Stimulated activated CD4-positive, alpha-beta T cell treated with anti-CD3 and anti-CD28 coated beads, Interleukin-15, amount 100 ng/mL, for 24 hours (primary cell): ENCODE results near the gene CCDC57.

Experiments used
- DNase-seq: peaks from one replicate; pipeline ENCODE4 v3.0.0-alpha.2; 2020

The CCDC57 gene

DNA sequence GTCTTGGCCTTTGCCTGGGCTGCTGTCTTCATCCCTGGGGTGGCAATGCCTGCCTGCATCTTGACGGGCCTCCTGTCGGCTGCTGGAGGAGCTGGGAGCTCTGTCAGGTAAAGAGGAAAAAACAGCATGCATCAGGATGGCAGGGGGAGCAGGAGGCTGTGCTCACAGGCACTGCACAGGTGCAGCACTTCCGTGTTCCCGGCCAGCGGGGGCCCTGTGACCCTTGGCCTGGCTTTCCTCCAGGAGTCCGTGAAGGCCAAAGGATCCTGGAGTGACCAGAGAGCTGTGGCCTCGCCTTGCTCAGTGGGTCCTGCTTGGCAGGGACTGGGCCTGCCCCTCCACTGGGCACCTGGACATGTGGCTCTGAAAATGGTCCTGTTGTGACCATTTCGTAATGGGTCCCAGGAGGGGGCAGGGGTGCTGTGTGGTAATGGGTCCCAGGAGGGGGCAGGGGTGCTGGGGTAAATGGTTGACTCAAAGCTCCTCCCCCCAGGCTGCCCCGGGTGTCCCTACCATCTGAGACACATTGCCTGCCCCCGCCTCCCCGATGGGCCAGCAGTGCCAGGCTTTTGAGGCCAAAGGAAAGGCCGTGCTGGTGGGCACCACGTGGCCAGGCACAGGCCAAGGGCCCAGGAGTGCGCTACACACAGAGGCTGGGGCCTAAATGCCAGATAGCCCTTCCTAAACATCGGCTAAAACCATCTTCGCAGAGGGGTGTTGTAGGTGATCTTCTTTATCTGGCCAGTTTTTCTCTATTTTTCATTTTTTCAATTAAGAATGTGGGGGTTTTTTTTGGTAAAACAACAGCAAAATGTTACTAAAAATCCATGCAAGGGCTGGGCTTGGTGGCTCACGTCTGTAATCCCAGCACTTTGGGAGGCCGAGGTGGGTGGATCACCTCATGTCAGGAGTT, 110.6 kb downstream of the CCDC57 start:
- DNase-seq = peak; percentile 16

DNA sequence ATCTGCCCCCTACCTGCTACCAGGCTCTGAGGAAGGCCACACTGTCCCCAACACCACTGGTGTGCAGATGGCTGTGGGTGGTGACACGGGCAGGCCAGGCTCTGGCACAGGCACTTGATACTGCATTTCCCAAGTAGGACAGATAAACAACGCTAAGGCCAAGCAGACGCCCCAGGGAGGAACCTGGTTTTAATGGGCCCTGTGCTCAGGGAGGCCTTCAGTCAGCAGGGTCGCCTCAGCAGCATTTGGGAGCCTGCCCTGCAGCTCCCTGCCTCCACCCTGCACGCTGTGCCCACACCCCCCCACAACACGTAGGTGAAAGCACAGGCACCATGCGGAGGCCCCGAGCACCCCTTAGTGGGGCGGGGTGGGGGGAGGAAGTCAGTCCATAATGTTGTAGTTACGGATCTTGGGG, 111.3 kb downstream of the CCDC57 start:
- DNase-seq = peak; percentile 16

DNA sequence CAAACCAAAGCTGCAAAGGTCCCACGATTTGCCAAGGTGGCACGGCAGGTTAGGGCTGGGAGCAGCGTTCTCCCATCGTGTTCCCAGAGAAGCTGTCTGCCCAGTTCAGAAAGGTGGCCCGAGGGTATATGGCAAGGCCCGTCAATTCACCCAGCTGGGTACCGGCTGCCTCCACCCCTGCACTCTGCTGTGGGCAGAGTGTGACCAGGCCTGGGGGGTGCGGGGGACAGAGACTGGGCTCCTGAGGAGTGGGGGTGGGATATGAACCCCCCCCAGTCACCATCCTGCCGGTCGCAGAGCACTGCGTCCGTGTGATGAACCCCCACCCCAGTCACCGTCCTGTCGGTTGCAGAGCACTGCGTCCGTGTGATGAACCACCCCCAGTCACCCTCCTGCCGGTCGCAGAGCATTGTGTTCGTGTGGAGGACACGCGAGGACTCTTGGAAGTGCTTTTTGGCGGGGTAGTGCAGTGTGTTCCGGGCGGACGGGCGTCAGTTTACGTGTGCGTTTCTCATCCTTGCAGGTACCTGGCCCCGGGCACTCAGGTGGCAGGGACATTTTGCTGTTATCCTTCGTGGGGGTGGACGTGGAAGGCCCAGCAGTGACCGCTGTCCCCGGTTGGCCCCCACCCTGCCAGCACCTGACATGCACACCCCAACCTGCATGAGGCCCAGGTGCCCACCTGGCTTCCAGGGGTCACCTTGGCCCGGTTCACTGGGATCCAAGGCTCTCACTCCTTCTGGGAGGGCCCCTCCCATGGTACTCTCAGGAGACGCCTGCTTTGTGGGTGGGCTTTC, 111.9 kb downstream of the CCDC57 start:
- DNase-seq = peak; percentile 7

DNA sequence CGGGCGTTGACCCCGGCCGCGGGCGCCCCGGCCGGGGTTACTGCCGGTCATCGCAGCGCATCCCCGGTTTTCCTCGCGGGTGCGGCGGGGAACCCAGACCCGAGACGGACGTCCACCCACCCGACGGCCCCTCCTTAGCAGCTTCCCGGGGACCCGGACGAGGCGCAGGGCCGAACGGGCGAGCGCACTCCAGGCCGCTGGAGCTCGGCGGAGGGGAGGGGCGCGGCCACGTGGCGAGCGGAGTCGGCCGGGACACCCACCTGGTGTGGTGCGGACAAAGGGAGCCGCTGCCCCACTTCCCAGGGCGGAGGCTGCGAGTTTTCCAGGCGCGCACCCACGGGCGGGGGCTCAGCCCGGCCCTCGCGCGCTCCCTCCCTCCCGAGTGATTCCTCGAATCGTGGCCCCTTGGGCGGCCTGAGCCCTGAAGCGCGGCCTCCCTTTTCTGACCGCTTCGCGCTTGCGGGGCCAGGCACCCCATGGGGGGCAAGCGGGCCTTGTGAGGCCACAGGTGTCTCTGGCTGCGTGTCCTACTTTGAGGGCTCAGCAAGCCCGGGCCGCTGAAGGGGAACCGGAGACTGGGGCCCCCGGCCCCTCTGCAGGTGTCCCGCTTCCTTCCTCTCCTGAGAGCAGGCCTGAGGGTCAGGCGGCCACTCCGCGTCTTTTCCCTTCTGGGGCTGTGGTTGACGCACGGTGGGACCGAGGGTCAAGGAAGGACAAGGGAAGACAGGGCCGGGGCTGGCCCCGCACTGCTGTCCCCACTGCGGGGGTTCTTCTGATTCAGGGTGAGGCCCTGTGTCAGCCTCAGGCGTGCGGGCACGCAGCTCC, 113.5 kb downstream of the CCDC57 start:
- no peak for DNase-seq

DNA sequence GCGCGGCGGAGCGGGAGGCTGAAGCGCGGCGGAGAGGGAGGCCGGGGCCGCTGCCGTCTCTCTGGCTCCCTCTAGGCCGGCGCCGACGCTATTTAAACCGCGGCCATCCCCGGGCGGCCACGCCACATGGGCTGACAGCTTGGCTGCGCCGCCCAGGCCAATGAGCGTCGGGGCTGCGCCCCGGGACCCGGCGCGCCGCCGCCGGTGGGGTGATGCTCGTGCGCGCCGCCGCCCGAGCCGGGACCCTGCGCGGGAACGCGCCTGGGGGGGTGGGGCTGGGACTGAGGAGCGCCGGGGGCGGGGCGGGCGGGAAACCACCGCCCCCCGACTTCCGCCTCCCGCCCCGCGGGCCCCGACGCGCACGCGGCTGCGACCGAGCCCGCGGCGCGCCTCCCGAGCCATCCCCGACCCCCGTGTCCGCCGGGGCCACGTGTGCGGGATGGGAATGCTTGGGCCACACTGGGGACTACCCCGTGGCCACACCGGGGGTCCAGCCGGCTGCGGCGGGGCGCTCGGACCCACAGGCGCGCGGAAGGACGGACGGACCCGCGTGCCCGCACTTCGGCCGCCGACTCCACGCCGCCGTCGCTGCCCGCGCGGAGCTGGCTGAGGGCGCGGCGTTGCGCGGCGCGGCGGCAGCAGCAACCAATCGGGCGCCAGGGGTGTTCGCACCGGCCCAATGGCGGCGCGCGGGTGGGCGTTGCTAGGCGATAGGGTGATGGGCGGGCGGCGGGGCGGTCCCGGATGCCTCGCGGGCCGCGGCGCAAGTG, 114.3 kb downstream of the CCDC57 start, which contains the start of gene FASN:
Gene FASN, minus strand, starts transcription at position 68 of the 770 bp plus-strand sequence. CDS start 1,791 bp downstream, outside the sequence.
- peak; percentile 97 for DNase-seq

DNA sequence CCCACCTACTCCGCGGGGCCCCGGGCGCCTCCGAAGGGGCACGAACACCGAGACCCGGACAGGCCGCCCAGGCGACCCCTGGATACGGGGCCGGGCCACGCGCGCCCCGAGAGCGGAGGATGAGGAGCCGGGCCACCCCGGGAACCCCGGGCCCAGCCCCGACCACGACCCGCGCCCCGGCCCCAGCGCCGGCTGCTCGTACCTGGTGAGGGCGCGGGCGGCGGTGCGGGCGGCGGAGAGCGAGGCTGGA, 114.8 kb downstream of the CCDC57 start:
- DNase-seq = no peak

DNA sequence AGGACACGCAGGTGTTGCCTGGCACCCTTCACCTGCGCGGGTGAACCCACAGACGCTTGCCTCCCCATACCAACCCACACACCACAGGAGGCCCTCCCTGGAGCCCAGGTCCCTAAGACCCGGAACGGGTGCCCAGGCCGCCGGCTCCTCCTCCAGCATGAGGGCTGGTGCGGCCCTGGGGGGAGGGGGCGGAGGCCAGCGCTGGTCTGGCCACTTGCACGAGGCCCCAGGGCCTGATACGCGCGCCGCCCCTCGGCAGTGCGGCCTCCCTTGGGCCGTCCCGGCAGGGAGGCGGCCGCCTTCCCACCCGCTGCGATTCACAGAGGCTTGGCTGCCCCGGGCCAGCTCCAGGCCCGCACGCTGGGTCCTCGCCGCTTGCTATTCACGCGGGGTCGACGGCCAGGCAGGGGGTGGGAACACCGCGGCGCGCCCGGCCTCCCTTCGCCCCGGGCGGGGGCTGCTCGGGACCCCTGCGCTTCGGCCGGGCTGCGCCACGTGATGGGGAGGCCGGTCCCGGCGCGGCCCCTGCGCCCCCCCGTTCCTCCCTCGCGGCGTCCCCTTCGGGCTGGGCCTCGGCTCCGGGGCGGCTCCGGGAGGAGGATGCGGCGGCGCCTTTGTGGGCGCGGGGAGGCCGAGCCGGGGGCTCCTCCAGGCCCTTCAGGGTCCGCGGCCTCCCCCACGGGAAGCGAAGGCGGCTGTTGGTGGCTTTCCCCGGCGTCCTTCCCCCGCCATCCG, 115.3 kb downstream of the CCDC57 start:
- peak; percentile 56 for DNase-seq

DNA sequence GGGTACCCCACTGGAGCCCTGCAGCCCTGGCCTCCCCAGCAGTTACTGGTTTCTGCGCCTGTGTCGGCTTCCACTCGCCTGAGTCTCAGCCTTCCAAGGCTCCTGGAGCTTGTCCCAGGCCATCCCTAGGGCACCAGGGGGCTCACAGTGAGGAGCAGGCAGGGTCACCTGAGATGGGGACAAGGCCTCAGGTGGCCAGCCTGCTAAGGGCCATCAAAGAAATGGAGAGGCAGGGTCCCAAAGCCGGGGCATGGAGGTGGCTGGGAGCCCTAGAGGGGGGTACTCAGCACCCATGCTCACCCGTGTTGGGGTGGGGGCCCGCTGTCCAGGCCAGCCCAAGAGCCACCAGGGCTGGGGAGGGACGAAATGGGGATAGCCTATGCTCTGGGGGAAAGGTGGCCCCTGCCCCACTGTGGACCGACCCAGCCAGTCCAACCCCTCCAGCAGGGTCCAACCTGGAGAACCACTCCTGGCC, 115.9 kb downstream of the CCDC57 start:
- DNase-seq = peak; percentile 16

DNA sequence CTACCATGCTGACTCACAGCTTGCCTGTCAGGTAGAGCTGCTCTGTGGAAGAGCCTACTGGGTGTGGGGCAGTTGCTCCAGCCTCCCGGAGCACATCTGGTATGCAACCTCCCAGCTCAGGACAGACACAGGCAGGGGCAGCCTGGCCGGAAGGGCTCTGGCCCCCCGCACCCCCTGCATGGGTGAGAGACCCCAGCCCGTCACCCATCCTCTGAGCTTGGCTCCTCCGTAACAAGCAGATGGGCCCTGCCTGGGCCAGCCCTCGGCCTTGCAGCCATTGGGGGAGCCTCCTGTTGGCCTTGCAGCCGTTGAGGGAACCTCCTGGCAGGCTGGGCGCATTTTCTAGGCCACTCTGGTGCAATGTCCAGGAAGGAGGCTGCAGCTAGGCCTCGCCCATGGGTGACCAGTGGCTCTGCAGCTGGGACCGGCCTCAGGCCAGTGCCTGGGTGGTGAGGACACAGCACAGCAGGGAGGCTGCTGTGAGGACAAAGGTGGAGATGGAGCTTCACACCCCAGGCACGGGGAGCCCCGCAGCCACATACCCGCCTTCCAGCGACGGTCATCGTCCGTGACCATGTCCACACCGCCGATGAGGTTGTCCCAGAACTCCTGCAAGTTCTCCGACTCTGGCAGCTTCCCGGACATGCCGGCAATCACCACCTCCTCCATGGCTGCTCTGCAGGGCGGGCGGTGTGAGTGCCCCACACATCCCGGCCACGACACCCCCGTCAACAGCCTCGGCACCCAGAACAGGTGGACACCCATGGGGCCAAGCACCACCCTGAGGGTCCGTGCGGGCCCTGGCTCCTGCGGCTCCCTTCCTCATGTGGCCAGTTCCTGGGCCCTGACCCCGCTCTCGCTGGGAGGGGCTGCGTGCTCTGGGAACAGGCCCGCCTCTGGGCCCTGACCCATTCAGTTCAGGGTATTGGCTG, 116.6 kb downstream of the CCDC57 start:
- peak; percentile 7 for DNase-seq

DNA sequence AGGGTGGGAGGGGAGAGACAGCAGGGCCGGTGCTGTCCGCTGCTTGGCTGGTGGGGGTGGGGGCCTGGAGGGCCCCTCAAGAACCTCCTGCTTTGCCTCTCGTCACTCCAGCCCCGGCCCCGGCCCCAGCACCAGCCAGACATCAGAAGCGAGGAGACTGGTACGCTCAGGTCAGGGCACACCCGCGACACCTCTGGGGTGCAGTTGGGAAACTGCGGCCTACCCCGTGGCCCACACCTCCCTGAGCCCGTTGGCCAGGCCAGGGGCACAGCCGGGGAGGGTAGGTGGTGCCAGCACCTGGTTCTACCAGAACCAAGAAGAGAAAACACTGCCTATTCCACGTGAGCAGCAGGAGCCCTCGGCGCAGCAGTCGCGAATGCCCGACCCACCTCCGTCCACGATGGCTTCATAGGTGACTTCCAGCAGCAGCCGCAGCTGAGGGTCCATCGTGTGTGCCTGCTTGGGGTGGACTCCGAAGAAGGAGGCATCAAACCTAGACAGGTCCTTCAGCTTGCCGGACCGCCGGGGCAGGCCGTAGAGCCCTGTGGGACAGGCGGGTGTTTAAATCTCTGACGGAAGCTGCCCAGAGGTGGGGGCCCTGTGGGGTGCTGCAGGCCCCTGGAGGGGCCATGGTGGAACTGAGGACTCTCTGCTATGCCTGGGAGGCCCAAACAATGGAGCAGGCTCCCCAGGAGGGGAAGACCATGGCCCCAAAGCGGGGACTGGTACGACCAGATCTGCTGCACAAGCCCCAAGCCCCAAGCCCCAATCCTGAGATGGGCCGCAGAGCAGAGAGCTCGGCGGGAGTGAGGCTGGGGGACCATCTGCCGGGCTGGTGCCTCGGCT, 117.5 kb downstream of the CCDC57 start:
- peak; percentile 4 for DNase-seq

DNA sequence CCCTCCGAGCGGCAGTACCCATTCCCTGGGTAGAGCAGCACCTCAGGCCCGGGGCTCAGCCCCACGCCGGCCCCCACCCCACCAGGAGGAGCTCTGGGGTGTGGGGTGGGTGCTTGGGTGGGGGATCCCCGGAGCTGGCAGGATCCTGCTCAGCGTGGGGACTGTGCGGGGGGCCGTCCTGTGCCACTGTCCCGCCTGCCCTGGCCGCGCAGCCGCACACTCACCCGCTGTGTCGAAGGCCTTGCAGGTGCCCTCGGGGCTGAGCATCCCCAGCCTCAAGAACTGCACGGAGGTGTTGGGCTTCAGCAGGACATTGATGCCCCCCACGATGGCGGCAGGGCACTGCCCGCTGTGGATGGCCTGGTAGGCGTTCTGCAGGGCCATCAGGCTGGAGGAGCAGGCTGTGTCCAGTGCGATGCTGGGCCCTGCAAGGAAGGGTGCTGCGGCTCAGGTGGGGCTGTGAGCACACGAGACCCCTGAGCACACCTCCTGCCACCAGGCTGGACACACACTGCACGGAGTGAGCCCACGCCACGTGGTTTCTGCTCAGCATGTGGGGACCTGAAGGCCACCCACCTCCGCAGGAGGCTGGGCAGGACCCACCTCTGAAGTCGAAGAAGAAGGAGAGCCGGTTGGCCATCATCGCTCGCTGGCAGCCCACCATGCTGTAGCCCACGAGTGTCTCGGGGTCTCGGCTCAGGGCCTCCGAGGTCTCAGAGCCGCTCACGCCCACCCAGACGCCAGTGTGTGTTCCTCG, 119.5 kb downstream of the CCDC57 start:
- peak; percentile 1 for DNase-seq

DNA sequence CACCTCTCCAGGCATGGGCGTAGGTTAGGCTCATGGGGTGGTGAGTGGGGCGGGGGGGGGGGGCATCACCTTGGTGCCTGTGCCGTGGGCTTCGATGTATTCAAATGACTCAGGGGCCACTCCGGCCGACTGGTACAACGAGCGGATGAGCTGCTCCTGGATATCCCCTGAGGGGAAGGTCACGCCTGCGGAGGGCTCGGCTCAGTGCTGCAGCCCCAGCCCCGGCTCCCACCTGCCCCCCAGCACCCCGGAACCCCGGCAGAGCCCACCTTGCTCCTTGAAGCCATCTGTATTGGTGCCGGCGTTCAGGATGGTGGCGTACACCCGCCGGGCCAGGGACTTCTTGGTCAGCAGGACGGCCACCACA, 120.0 kb downstream of the CCDC57 start:
- no peak for DNase-seq

DNA sequence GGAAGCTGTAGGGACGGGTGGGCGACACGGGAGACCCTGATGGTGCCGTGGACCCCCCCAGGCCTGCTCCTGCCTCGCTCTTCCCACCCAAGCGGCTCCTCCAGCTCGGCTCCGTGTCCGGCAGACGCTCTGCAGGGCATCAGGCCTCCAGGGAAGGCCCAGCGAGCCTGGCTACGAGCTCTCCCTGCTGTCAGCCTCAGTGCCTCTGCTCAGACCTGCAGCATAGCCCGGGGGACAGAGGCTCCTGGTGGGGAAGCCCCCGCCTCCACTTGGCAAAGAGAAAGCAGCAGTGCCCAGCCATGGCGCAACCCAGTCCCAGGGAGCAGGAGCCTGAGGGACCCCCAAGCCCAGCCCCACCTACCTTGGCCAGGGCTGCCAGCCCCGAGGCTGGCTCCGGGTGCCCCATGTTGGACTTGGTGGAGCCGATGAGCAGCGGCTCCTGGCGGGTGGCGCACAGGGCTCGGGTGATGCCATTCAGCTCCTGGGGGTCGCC, 120.5 kb downstream of the CCDC57 start:
- peak; percentile 3 for DNase-seq

DNA sequence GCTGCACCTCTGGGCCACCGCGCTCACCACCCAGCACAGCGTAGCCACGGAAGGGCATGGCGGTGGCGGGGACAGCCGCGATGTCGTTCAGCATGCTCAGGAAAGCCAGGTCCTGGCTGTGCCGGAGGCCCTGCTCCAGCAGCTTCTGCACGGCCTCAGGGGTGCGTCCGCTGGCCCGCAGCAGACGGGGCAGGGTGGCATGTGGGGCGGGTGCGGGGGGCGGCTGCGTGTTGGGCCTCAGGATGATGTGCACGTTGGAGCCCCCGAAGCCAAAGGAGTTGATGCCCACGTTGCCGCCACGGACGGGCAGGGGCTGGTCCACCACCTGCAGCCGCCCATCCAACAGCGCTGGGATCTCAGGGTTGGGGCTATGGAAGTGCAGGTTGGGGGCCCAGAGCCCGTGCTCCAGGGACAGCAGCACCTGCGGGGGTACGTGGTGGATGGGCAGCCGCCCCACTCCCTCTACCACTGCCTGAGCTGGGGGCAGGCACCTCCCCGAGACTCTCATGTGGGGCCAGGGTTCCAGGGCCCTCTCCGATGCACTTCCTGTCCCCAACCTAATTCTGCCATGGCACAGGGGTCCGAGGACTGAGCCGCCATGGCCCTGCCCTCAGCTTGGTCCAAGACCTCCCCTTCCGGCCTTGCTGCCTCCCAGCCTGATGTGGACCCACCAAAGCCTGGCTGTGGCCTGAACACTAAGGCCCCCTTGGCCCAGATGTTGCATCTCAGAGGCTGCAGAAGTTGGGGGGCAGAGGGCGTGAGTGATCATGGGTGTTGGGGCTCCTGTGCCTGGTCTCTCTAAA, 121.2 kb downstream of the CCDC57 start:
- DNase-seq = no peak

DNA sequence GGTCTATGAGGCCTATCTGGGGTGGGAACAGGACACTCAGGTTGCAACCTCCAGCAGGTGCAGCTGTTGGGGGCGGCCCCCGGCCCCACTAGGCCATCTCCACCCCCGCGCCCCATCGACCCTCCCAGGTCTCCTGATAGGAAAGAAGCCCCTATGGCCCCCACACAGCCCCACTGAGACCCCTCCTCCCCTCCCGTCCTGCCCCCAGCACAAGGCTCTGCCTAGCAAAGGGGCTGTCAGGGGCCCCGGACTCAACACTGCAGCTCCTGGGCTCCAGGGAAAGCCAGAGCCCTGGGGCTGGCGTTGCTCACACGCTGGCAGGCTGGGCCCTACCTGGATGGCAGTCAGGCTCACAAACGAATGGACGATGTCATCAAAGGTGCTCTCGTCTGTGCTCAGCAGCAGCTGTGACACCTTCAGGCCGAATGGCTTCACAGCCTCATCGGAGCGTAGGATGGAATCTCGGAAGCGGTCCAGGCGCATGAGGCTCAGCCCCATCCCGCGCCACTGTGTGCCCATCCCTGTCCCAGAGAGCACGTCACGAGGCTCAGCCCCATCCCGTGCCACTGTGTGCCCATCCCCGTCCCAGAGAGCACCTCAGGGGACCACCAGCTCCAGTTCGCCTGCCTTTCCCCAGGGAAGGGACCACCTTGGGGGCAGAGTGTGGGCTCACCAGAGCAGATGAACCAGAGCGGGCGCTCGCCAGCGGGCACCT, 121.9 kb downstream of the CCDC57 start:
- DNase-seq = peak; percentile 8

DNA sequence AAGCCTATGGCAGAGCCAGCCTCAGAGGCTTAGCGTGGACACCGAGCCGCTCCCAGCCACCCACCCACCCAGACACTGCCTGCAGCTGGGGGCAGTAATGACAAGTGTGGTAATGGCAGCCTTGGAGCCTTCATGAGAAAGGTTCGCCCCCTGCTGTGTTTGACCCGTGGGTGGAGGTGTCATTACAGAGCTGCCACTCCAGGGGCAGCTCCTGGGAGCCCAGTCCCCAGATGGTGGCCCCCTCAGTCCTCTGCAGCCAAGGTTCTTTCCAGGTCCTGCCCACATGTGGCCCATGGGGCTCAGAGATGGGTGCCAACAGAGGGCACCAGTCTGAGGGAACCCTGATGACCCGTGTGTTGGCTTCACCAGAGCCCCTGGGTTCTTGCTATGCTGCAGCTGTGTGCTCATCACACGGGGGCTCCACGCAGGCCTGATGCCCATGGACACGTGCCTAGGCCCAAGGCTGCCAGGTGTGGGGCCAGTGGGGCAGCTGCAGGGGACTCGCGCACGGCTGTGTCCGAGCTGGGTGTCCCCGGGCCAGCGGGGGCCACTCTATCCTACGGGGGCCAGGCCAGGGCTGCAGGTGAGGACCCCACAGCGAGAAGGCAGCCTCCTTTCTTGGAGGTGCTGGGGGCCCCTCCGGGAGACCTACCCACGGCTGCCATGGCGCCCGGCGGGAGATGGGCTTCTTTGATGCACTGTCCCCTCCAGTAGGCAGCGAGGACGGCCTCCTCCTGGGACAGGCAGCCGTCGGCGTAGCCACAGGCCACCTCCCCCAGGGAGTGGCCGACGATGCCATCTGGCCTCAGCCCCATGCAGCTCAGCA, 122.7 kb downstream of the CCDC57 start:
- DNase-seq = peak; percentile 5
